GM12865 (cell line): Measurements from ENCODE around the gene GAB2.

Experiments
- DNase-seq: peaks from one replicate; pipeline ENCODE4 v3.0.0; 2010; ENCODE audit warnings: low read depth
- H3K4me3 ChIP-seq: 2 replicates; pipeline ENCODE4 v1.5.1; 2011; ENCODE audit warnings: mild to moderate bottlenecking, low read depth, low read length, control low read depth
- TF ChIP-seq, protein P1 (sequence below): IDR thresholded peaks from 2 replicates; pipeline ENCODE4 v1.5.1; 2011; ENCODE audit warnings: low read length, control low read depth, low read depth, inconsistent platforms; ENCODE audit not compliant: insufficient read depth; ENCODE audit errors: missing control alignments

Gene GAB2

GRCh38 chr11:78392854-78393253 is 24.8 kb downstream of the GAB2 start:
- no peak for DNase-seq
- no peak overlapping the region for H3K4me3 ChIP-seq
- TF ChIP-seq, protein P1, sequence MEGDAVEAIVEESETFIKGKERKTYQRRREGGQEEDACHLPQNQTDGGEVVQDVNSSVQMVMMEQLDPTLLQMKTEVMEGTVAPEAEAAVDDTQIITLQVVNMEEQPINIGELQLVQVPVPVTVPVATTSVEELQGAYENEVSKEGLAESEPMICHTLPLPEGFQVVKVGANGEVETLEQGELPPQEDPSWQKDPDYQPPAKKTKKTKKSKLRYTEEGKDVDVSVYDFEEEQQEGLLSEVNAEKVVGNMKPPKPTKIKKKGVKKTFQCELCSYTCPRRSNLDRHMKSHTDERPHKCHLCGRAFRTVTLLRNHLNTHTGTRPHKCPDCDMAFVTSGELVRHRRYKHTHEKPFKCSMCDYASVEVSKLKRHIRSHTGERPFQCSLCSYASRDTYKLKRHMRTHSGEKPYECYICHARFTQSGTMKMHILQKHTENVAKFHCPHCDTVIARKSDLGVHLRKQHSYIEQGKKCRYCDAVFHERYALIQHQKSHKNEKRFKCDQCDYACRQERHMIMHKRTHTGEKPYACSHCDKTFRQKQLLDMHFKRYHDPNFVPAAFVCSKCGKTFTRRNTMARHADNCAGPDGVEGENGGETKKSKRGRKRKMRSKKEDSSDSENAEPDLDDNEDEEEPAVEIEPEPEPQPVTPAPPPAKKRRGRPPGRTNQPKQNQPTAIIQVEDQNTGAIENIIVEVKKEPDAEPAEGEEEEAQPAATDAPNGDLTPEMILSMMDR, result no peak

- no peak overlapping the region for H3K4me3 ChIP-seq
- TF ChIP-seq, protein P1, result no peak
- no peak for DNase-seq
Measured at GRCh38 chr11:78391424-78391823, 26.2 kb downstream of the GAB2 start.

DNA sequence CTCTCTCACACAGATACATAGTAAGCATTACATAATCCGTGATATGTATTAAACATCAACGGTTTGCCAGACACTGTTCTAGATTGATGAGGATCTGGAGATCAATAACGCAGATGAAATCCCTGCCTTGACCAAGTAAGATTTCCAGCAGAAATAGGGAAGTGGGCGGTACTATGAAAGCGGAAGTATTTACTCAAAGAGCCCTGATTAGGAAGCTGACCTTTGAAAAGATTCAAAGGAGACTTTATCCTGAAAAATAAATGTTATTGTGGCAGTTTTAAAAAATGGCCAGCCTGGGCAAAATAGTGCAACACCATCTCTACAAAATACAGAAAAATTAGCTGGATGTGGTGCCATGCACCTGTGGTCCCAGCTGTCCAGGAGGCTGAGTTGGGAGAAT is 26.8 kb downstream of the GAB2 start:
- no peak for DNase-seq
- no peak overlapping the region for H3K4me3 ChIP-seq
- TF ChIP-seq, protein P1, result no peak

GRCh38 chr11:78386215-78386941 is 31.2 kb downstream of the GAB2 start:
- no peak overlapping the region for H3K4me3 ChIP-seq
- TF ChIP-seq, protein P1, result no peak
- no peak for DNase-seq

GRCh38 chr11:78385205-78385604 is 32.4 kb downstream of the GAB2 start:
- DNase-seq, result no peak
- no peak overlapping the region for H3K4me3 ChIP-seq
- TF ChIP-seq, protein P1, result no peak

DNA sequence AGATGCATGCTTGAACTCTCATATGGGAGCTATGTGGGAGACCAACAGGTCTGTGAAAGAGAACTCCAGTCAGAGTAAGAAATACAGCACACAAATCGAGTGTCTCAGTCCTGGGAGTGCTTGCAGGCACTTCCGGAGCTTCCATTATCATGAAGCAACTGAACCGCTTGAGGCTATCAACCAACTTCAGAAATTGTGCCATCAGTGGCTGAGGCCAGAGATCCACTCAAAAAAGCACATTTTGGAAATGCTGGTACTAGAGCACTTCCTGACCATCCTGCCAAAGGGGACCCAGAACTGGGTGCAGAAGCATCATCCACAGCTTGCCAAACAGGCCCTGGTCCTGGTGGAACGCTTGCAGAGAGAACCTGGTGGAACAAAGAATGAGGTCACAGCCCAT is 33.4 kb downstream of the GAB2 start:
- TF ChIP-seq, protein P1, result no peak
- no peak for DNase-seq
- H3K4me3 ChIP-seq, result no peak overlapping the region

GRCh38 chr11:78381865-78382264 is 35.8 kb downstream of the GAB2 start:
- DNase-seq, result no peak
- no peak overlapping the region for H3K4me3 ChIP-seq
- TF ChIP-seq, protein P1, result no peak
